HCT116 (cell line): ENCODE measurements around the gene CD244. TPM values are rescaled to one million over a fixed set of nuclear protein-coding genes. Genes with fewer than 3 reads are reported as not detected.
"Not testable (repeated sequence)": the region's sequence is repeated elsewhere in the genome, so short reads cannot be mapped to it uniquely, and the experiment has no call there.

Experiments used
- ATAC-seq: fragments of 200-7000 bp; cut with Tn5 transposase; 2 replicates; pipeline ENCODE4 v1.9.1; 2020; ENCODE audit warnings: mild to moderate bottlenecking, moderate library complexity
- BruUV-seq: library from RNA; stranded (reverse); fragments of 400-500 nt; replicated peaks from 2 replicates; lab custom pipeline; 2021; lab: Mats Ljungman, UMichigan
- CTCF ChIA-PET: fragments of 300-600 bp; sonication (Branson Sonifier 250); formaldehyde crosslinking; loops from one replicate; lab custom pipeline; 2021; ENCODE audit warnings: antibody characterized with exemption; lab: Charles Lee
- POLR2A ChIA-PET: fragments of 300-600, 350-600 bp; sonication (Branson Sonifier 250); formaldehyde crosslinking; loops from one replicate; lab custom pipeline; 2021; ENCODE audit warnings: antibody characterized with exemption; lab: Charles Lee
- RAD21 ChIA-PET, 2 experiments: fragments of 300-600 bp; sonication (Branson Sonifier 250); formaldehyde crosslinking; loops; one replicate each; lab custom pipeline; 2023; ENCODE audit warnings: low total read pairs in 2 of 2; ENCODE audit not compliant: uncharacterized antibody in 2 of 2, unreplicated experiment in 2 of 2, low non-redundant PET in 1 of 2; lab: Charles Lee
- DNase-seq: peaks from one replicate; pipeline ENCODE4 v3.0.0-alpha.2; 2010; ENCODE audit warnings: low read depth, low spot score
- H2AFZ ChIP-seq: fragments of 200-600 bp; shearing (Covaris generic), sonication (generic); 2 replicates; pipeline ENCODE4 v1.6.1; 2017; ENCODE audit warnings: low read depth, mixed run types, mixed read lengths, antibody characterized with exemption, low read length; ENCODE audit not compliant: poor library complexity, severe bottlenecking
- H3K27ac ChIP-seq: 2 replicates; pipeline ENCODE4 v1.5.1; 2012; ENCODE audit warnings: low read depth, low read length
- H3K27me3 ChIP-seq: fragments of 200-600 bp; sonication (generic); 2 replicates; pipeline ENCODE4 v1.6.1; 2016; ENCODE audit warnings: mixed run types, low read length, mixed read lengths; ENCODE audit not compliant: insufficient read depth
- H3K36me3 ChIP-seq, 2 experiments: fragments of 200-500 bp in 1 of 2; fragments of 200-600 bp in 1 of 2; sonication (Bioruptor generic) in 1 of 2; sonication (generic) in 1 of 2; 2 replicates each; pipeline versions ENCODE4 v1.5.1 to v1.6.1; 2014 to 2016; ENCODE audit warnings: low read length in 2 of 2, inconsistent platforms in 1 of 2, mixed read lengths in 1 of 2, mixed run types in 1 of 2; ENCODE audit not compliant: insufficient read depth in 2 of 2, control insufficient read depth in 1 of 2
- H3K4me1 ChIP-seq, 2 experiments: fragments of 200-600 bp in 1 of 2; sonication (generic) in 1 of 2; 2 replicates each; pipeline versions ENCODE4 v1.5.1 to v1.6.1; 2012 to 2017; ENCODE audit warnings: low read length in 2 of 2, inconsistent platforms in 1 of 2, mild to moderate bottlenecking in 1 of 2, mixed read lengths in 1 of 2, mixed run types in 1 of 2, moderate library complexity in 1 of 2; ENCODE audit not compliant: insufficient read depth in 2 of 2, control insufficient read depth in 1 of 2
- H3K4me2 ChIP-seq: fragments of 200-600 bp; sonication (generic); 2 replicates; pipeline ENCODE4 v1.6.1; 2017; ENCODE audit warnings: mixed run types, low read length, mixed read lengths
- H3K4me3 ChIP-seq, 2 experiments: fragments of 200-600 bp in 1 of 2; sonication (generic) in 1 of 2; replicated peaks in 1 of 2; 2 replicates each; pipeline ENCODE4 v1.5.1; 2011 to 2016; ENCODE audit warnings: low read length in 2 of 2, control low read depth in 1 of 2, low read depth in 1 of 2, mild to moderate bottlenecking in 1 of 2, mixed read lengths in 1 of 2, mixed run types in 1 of 2
- H3K79me2 ChIP-seq: fragments of 200-600 bp; sonication (generic); 2 replicates; pipeline ENCODE4 v1.6.1; 2017; ENCODE audit warnings: mild to moderate bottlenecking, mixed run types, low read length, moderate library complexity, mixed read lengths; ENCODE audit not compliant: insufficient read depth
- H3K9ac ChIP-seq: fragments of 200-600 bp; sonication (generic); 2 replicates; pipeline ENCODE4 v1.6.1; 2016; ENCODE audit warnings: low read length, mixed read lengths
- H3K9me2 ChIP-seq: fragments of 200-600 bp; sonication (generic), shearing (Covaris generic); 2 replicates; pipeline ENCODE4 v1.6.1; 2017; ENCODE audit warnings: mixed run types, mild to moderate bottlenecking, moderate library complexity; ENCODE audit not compliant: insufficient read depth
- H3K9me3 ChIP-seq, 2 experiments: fragments of 200-500 bp in 1 of 2; fragments of 200-600 bp in 1 of 2; sonication (Bioruptor generic) in 1 of 2; sonication (generic) in 1 of 2; 2 replicates each; pipeline ENCODE4 v1.6.1; 2014 to 2017; ENCODE audit warnings: low read length in 2 of 2, mixed read lengths in 2 of 2, inconsistent platforms in 1 of 2, low read depth in 1 of 2, mild to moderate bottlenecking in 1 of 2, mixed run types in 1 of 2, moderate library complexity in 1 of 2; ENCODE audit not compliant: control insufficient read depth in 1 of 2, insufficient read depth in 1 of 2
- H4K20me1 ChIP-seq: fragments of 200-600 bp; sonication (generic), shearing (Covaris generic); 2 replicates; pipeline ENCODE4 v1.6.1; 2017; ENCODE audit warnings: mixed run types, mild to moderate bottlenecking, moderate library complexity; ENCODE audit not compliant: insufficient read depth
- EZH2 ChIP-seq: fragments of 200-600 bp; sonication (generic); IDR thresholded peaks from 2 replicates; pipeline ENCODE4 v1.6.1; 2017; ENCODE audit warnings: antibody characterized with exemption, mixed run types
- EZH2phosphoT487 ChIP-seq: fragments of 200-600 bp; IDR thresholded peaks from 2 replicates; pipeline ENCODE4 v1.6.1; 2018; ENCODE audit warnings: antibody characterized with exemption, borderline replicate concordance
- JUND ChIP-seq: IDR thresholded peaks from 2 replicates; pipeline ENCODE4 v1.6.1; 2012
- POLR2AphosphoS5 ChIP-seq: IDR thresholded peaks from 2 replicates; pipeline ENCODE4 v1.6.1; 2011; ENCODE audit warnings: mild to moderate bottlenecking, low read depth, low read length, moderate library complexity
- SRF ChIP-seq: IDR thresholded peaks from 2 replicates; pipeline ENCODE4 v1.6.1; 2012; ENCODE audit warnings: low read depth
- intact Hi-C: fragments of 100-400 bp; cut with micrococcal nuclease; formaldehyde crosslinking; loops from 2 replicates; pipeline ENCODE4 v1.10.0; 2022
- total RNA-seq: library from RNA; stranded (reverse); gene quantifications from one replicate; pipeline ENCODE4 v1.2.1, GENCODE V29; 2021; ENCODE audit not compliant: unreplicated experiment
- TF ChIP-seq, protein P1 (sequence below): IDR thresholded peaks from 2 replicates; pipeline ENCODE4 v1.6.1; 2012
- TF ChIP-seq, protein P2 (sequence below): IDR thresholded peaks from 2 replicates; pipeline ENCODE4 v1.6.1; 2012; ENCODE audit warnings: low read depth

The CD244 gene
- total RNA-seq, 1 experiment from 2014 or later = not detected

DNA sequence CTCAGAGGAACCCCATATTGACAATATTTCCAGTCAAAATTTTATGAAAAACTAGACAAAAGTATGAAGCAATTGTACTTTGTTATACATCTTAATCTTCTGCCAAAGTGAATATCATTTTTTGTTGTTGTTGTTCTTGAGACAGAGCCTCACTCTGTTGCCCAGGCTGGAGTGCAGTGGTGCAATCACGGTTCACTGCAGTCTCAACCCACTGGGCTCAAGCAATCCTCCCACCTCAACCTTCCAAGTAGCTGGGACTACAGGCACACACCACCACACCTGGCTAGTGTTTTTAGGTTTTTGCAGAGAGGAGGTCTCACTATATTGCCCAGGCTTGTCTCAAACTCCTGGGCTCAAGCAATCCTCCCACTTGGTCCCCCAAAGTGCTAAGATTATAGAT, 39.6 kb upstream of the CD244 start:
- POLR2A ChIA-PET, H3K27me3 ChIP-seq, RAD21 ChIA-PET, H3K9me2 ChIP-seq, H3K27ac ChIP-seq, H3K9me3 ChIP-seq, DNase-seq, H3K79me2 ChIP-seq, H3K9ac ChIP-seq, H3K4me2 ChIP-seq, H3K4me3 ChIP-seq, H2AFZ ChIP-seq, ATAC-seq, H3K36me3 ChIP-seq, CTCF ChIA-PET, intact Hi-C loops, H4K20me1 ChIP-seq, BruUV-seq, H3K4me1 ChIP-seq: not testable (repeated sequence)

DNA sequence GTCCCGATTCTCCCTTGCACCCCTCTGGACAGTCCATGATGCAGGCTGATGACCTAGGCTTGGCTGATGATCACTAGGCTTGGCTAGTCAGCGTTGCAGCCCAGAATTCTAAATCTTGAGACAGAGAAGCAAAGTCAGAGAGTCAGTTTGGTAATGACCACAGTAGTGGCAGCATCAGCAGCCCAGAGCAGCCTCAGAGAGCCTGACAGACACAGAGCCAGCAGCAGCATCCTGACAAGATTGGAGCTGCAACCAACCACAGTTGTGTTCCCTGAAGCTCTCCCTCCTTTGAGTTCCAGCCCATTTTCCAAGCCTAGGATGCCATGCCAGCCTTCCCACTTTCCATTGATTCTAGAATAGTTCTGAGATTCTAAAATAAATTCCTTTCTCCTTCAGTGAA, 39.1 kb upstream of the CD244 start:
- POLR2A ChIA-PET = no interaction called here
- H3K27ac ChIP-seq = no peak overlapping the region
- H3K9ac ChIP-seq = no peak overlapping the region
- no peaks in the 10 kb centered on the region for H3K9me2 ChIP-seq
- 0 out of 2 replicates have a peak, but pooled peaks cover 7% of the 10 kb centered on the region for H3K27me3 ChIP-seq
- H3K79me2 ChIP-seq = no peaks in the 10 kb centered on the region
- TF ChIP-seq EZH2phosphoT487 (no peak), SRF (no peak), EZH2 (no peak), JUND (no peak), POLR2AphosphoS5 (no peak)
- TF ChIP-seq, protein P1, sequence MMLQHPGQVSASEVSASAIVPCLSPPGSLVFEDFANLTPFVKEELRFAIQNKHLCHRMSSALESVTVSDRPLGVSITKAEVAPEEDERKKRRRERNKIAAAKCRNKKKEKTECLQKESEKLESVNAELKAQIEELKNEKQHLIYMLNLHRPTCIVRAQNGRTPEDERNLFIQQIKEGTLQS = no peak
- TF ChIP-seq, protein P2, sequence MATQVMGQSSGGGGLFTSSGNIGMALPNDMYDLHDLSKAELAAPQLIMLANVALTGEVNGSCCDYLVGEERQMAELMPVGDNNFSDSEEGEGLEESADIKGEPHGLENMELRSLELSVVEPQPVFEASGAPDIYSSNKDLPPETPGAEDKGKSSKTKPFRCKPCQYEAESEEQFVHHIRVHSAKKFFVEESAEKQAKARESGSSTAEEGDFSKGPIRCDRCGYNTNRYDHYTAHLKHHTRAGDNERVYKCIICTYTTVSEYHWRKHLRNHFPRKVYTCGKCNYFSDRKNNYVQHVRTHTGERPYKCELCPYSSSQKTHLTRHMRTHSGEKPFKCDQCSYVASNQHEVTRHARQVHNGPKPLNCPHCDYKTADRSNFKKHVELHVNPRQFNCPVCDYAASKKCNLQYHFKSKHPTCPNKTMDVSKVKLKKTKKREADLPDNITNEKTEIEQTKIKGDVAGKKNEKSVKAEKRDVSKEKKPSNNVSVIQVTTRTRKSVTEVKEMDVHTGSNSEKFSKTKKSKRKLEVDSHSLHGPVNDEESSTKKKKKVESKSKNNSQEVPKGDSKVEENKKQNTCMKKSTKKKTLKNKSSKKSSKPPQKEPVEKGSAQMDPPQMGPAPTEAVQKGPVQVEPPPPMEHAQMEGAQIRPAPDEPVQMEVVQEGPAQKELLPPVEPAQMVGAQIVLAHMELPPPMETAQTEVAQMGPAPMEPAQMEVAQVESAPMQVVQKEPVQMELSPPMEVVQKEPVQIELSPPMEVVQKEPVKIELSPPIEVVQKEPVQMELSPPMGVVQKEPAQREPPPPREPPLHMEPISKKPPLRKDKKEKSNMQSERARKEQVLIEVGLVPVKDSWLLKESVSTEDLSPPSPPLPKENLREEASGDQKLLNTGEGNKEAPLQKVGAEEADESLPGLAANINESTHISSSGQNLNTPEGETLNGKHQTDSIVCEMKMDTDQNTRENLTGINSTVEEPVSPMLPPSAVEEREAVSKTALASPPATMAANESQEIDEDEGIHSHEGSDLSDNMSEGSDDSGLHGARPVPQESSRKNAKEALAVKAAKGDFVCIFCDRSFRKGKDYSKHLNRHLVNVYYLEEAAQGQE = no peak
- RAD21 ChIA-PET = interaction anchor here in 1 of 2 experiments (0.6 kb wide), 1 partner anchor 89 kb away, joined by 6 read pairs; no protein-coding TSS in a partner anchor
- no peaks in the 10 kb centered on the region for H4K20me1 ChIP-seq
- H3K36me3 ChIP-seq = no peaks in the 10 kb centered on the region
- intact Hi-C loops = no loop called here
- BruUV-seq = no TSS peak
- no peaks in the 10 kb centered on the region for H3K9me3 ChIP-seq
- no peak for ATAC-seq
- H2AFZ ChIP-seq = no peak overlapping the region
- CTCF ChIA-PET = no interaction called here
- H3K4me3 ChIP-seq = no peak overlapping the region
- no peak overlapping the region for H3K4me2 ChIP-seq
- DNase-seq = no peak
- H3K4me1 ChIP-seq = no peaks in the 10 kb centered on the region

DNA sequence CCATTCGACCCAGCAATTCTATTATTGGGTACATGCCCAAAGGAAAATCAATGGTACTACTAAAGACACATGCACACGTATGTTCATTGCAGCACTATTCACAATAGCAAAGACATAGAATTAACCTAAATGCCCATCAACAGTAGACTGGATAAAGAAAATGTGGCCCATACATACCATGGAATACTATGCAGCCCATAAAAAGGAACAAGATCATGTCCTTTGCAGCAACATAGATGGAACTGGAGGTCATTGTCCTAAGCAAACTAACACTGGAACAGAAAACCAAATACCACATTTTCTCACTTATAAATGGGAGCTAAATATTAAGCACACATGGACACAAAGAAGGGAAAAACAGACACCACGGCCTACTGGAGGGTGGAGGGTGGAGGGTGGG, 38.0 kb upstream of the CD244 start:
- DNase-seq, H3K79me2 ChIP-seq, ATAC-seq, H3K9ac ChIP-seq, H3K4me2 ChIP-seq, H3K27me3 ChIP-seq, H3K4me1 ChIP-seq, H3K9me2 ChIP-seq, H3K9me3 ChIP-seq, RAD21 ChIA-PET, H3K4me3 ChIP-seq, CTCF ChIA-PET, H2AFZ ChIP-seq, intact Hi-C loops, H3K27ac ChIP-seq, BruUV-seq, POLR2A ChIA-PET, H3K36me3 ChIP-seq, H4K20me1 ChIP-seq: not testable (repeated sequence)
